HT1080 (cell line): Measurements from ENCODE around the gene FNDC3A. TPM values are rescaled to one million over a fixed set of nuclear protein-coding genes. Genes with fewer than 3 reads are reported as not detected.
"Not testable (repeated sequence)": the region's sequence is repeated elsewhere in the genome, so short reads cannot be mapped to it uniquely, and the experiment has no call there.

Experiments
- DNase-seq: peaks from one replicate; pipeline ENCODE4 v3.0.0-alpha.2; 2015; ENCODE audit warnings: low read depth
- total RNA-seq: library from RNA; depleted of rRNA; stranded (reverse); fragments of >200 nt; shearing (Covaris generic); gene quantifications from 2 replicates; pipeline ENCODE4 v1.2.3, GENCODE V29; 2014

The FNDC3A gene
- total RNA-seq, 1 experiment from 2014 or later: 23.7 TPM

- DNase-seq: no peak
These were observed 95.7 kb downstream of the FNDC3A start for GRCh38 chr13:49071341-49071937.

- DNase-seq: peak; percentile 51
These were observed 107.2 kb downstream of the FNDC3A start for GRCh38 chr13:49082653-49083536.

GRCh38 chr13:49084961-49085360 is 109.2 kb downstream of the FNDC3A start:
- no peak for DNase-seq

- peak; percentile 66 for DNase-seq
These were observed 111.0 kb downstream of the FNDC3A start for GRCh38 chr13:49086722-49087121.

- no peak for DNase-seq
These were observed 117.7 kb downstream of the FNDC3A start for GRCh38 chr13:49093376-49093775.

- no peak for DNase-seq
These were observed 121.7 kb downstream of the FNDC3A start for GRCh38 chr13:49097374-49097773.

GRCh38 chr13:49098198-49098597 is 122.5 kb downstream of the FNDC3A start:
- peak; percentile 79 for DNase-seq

- peak; percentile 17 for DNase-seq
These were observed 123.2 kb downstream of the FNDC3A start for GRCh38 chr13:49098771-49099512.

GRCh38 chr13:49099513-49099877 is 123.8 kb downstream of the FNDC3A start:
- no peak for DNase-seq

GRCh38 chr13:49100637-49101570 is 125.2 kb downstream of the FNDC3A start:
- DNase-seq: no peak

- DNase-seq: no peak
These were observed 132.5 kb downstream of the FNDC3A start for GRCh38 chr13:49108196-49108595.

- DNase-seq: peak; percentile 91
These were observed 134.6 kb downstream of the FNDC3A start for GRCh38 chr13:49110122-49110912.

GRCh38 chr13:49110913-49111170 is 135.1 kb downstream of the FNDC3A start:
- no peak for DNase-seq

- no peak for DNase-seq
These were observed 137.2 kb downstream of the FNDC3A start for GRCh38 chr13:49112782-49113525.

GRCh38 chr13:49113526-49114286 is 138.0 kb downstream of the FNDC3A start:
- peak; percentile 57 for DNase-seq

GRCh38 chr13:49116873-49117272 is 141.2 kb downstream of the FNDC3A start:
- DNase-seq: no peak

GRCh38 chr13:49118455-49118854 is 142.7 kb downstream of the FNDC3A start:
- not testable (repeated sequence) for DNase-seq

- DNase-seq: no peak
These were observed 149.1 kb downstream of the FNDC3A start for GRCh38 chr13:49124693-49125304.
